Kidney glomerular epithelial cell (primary cell): ENCODE data around the gene LAIR1.
"Not testable (repeated sequence)": the region's sequence is repeated elsewhere in the genome, so short reads cannot be mapped to it uniquely, and the experiment has no call there.

Experiments used
- DNase-seq: peaks from one replicate; lab custom pipeline; 2025; lab: John Stamatoyannopoulos, UW

LAIR1 gene

GRCh38 chr19:54341295-54341694 lies 23.4 kb downstream of the LAIR1 start:
- no peak for DNase-seq

GRCh38 chr19:54339646-54340358 lies 24.9 kb downstream of the LAIR1 start:
- no peak for DNase-seq

- no peak for DNase-seq
These were observed 26.2 kb downstream of the LAIR1 start for GRCh38 chr19:54338521-54338920.

- no peak for DNase-seq
These were observed 26.9 kb downstream of the LAIR1 start for GRCh38 chr19:54337858-54338230.

GRCh38 chr19:54336893-54337857 lies 27.6 kb downstream of the LAIR1 start:
- no peak for DNase-seq

- no peak for DNase-seq
These were observed 28.5 kb downstream of the LAIR1 start for GRCh38 chr19:54335979-54336892.

- DNase-seq = no peak
These were observed 29.6 kb downstream of the LAIR1 start for GRCh38 chr19:54335164-54335563.

- DNase-seq = no peak
These were observed 31.0 kb downstream of the LAIR1 start for GRCh38 chr19:54333586-54334298.

- DNase-seq = no peak
These were observed 32.6 kb downstream of the LAIR1 start for GRCh38 chr19:54332149-54332548.

GRCh38 chr19:54331626-54332025 lies 33.1 kb downstream of the LAIR1 start:
- no peak for DNase-seq

- DNase-seq = no peak
These were observed 35.1 kb downstream of the LAIR1 start for GRCh38 chr19:54329476-54330165.

- DNase-seq = not testable (repeated sequence)
These were observed 36.0 kb downstream of the LAIR1 start for GRCh38 chr19:54328781-54329180.

- no peak for DNase-seq
These were observed 39.1 kb downstream of the LAIR1 start for GRCh38 chr19:54325631-54326030.

- DNase-seq = peak; percentile 39
These were observed 39.5 kb downstream of the LAIR1 start for GRCh38 chr19:54325194-54325621.

- no peak for DNase-seq
These were observed 40.7 kb downstream of the LAIR1 start for GRCh38 chr19:54324071-54324470.

- DNase-seq = not testable (repeated sequence)
These were observed 41.8 kb downstream of the LAIR1 start for GRCh38 chr19:54322934-54323333.

- not testable (repeated sequence) for DNase-seq
These were observed 42.4 kb downstream of the LAIR1 start for GRCh38 chr19:54322295-54322694.

- DNase-seq = no peak
These were observed 44.6 kb downstream of the LAIR1 start for GRCh38 chr19:54319892-54320670.

GRCh38 chr19:54319049-54319448 lies 45.7 kb downstream of the LAIR1 start:
- DNase-seq = no peak

- DNase-seq = no peak
These were observed 46.8 kb downstream of the LAIR1 start for GRCh38 chr19:54317965-54318240.
